HG03442 (cell line): Measurements from ENCODE around the gene ARCN1.

Experiments used
- ATAC-seq: cut with Tn5 transposase; IDR thresholded peaks from one replicate; pipeline ENCODE4 v1.9.1; 2021; ENCODE audit warnings: mild to moderate bottlenecking, moderate library complexity; ENCODE audit not compliant: unreplicated experiment

The ARCN1 gene

DNA sequence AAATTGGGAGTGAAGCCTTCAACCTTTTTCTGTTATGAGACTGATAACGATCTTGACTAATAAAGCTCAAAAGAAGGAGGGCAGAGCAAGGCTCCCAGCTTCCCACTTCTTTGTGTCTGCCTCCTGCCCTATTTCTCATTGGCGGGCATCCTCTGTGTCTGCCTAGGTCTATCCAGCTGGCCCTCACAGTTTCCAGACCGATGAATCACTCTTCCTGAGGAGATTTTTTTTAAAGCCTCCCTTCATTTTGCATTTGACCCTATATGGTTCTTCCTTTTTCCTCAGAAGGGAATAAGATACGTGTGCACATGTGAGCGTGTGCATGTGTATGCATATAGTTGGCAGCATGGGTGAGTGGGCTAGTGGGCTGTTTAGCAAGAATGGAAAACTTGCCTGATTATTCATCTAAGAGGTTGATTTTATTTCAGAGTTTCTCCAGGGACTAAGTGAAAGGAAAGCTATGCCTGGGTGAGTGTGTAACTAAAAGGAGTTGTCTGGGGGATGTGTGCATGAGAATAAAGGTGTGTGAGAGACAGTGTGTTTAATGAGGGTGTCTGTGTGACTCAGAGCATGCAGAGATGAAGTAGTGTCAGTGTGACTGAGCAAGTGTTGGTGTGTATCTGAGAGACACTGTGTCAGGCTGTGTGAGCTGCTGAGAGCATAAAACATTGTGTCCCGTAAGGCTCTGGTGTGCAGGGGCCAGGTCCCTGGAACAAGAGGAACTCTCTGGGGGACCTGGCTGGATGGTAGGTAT, 47.4 kb downstream of the ARCN1 start:
- no peak for ATAC-seq

DNA sequence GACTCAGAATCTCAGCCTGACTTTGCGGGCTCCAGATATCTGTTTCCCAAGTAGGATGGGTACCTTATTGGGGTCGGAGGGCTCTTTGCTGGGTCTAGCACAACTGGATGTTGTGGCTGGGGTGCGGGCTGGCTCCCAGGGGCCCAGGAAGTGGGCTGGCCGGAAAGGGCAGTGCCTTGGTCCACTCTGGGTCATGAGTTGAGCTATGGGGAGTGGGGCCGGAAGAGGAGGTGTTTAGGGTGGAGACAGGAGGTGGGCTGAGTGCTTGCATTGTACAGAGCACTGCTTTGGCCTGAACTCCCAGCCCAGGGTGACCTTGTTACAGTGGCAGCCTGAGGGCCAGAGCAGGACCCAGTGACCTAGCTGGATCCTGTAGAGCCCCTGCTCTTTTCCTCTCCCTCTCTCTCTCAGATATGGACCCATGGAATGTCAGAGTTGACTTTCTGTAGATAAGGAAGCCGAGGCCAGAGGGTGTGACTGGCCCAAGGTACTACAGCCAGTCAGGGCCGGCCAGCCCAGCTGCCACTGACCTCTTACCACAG, 48.4 kb downstream of the ARCN1 start:
- ATAC-seq, result no peak

DNA sequence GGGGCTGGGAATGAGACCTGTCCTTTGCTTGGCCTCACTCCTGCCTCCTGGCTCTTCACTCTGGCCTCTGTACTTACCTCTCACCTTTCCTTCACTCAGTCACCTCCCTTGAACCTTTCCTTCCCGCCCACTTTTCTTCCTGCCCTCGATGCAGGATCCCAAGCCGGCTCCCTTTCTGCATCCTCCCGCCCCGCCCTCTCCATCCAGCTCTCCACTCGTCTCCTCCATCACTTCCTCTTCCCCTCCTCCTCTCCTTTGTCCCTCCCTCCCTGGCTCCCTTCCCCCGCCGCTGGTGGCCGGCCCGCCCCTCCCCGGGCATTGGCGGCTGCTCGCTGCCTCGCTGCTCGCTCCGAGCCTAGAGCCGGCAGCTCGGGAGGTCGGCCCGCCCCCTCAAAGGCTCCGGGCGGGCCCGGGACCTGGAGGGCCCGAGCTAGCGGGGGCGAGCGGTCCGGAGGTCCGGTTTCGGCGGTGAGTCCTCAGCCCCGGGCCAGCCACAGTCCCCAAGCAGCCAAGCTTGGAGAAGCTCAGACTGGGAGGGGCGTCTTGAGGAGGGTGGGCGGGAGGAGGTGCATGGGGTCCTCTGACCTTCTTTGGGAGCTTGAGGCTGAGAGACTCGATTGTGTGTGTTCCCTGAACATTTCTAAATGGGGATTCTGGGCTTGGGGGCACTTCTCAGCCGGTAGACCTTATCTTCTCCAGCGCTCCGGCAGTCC, 49.0 kb downstream of the ARCN1 start:
- ATAC-seq, result no peak

DNA sequence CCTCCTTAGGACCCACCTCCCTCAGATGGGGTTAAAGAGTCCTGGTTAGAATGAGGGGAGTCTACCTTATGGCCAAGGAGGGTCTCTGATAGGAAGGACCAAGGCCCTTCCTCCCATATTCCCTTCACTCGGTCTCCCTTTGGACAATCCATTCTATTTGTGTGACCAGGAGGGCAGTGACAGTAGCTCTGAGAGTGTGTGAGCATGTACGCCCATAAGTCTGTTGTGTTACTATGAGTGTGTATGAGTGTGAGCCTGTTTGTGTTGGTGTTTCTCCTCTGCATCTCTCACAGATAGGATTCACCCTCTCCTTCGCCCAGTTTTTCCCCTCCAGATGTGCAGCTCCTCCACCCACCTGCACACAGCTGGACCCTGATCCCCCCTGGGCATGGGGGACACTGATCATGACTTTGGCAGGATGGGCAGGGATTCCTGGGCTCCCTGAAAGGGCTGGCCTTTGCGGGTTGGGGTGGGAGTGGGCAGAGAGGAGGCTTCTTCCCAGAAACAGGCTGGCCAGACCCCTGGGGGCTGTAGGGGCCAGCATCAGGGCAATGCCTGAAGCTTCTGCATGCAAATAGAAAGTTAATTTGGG, 49.7 kb downstream of the ARCN1 start:
- no peak for ATAC-seq

DNA sequence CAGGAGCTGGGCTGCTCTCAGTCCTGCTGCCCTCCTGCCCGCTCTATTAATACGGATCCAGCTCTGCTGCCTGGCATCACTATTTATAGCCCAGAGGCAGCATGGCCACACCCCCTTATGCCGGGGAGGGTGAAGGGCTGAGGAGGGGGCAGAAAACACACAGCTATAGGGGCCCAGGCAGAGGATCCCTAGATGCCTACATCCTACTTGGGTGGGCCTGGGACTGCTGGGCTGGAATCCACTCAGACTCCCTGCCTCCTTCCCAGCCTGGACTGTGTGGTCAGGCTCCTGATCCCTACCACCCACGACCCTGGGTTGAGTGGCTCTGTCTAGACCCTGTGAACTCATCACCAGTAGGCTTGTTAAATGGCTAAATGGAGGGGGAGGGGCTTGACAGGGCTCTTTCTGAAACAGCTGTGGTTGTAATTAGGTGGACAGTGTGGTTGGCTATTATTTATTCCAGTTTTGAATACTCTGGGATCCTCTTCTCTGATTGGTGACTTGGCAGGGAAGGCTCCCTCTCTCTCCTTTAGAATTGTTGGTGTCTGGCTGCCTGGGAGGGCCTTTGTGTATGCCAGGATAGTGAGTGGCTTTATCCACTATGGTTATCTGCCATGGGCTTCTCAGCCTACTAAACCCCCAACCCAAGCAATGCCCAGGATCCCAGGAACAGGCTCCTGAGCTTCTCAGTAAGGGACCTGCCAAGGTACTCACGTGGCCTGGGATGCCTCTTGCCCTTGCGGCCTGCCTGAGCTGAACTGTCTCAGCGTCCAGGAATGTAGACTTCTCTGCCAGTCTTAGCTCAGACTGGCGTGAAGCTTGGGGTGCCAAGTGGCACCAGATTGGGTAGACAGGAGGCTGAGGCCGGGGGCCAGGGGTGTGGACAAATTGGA, 50.4 kb downstream of the ARCN1 start:
- ATAC-seq, result no peak

DNA sequence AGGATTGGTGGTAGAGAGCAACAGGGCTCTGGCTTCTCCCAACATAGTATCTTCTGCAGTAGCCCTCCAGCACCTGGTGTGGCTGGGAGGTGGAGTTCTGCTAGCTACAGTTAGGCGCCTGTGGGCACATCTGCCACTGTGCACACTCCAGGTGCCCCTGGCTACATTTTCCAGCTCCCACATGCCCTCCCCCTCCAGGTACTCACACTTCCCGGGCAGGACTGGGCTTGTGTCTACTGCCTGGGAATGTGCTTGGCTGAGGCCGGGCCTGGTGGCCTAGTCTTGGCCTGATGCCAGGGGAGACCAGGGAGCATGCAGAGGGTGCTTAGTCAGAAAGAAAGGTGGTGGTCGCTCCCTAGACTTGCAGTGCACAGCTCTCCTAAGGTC, 51.1 kb downstream of the ARCN1 start:
- no peak for ATAC-seq

DNA sequence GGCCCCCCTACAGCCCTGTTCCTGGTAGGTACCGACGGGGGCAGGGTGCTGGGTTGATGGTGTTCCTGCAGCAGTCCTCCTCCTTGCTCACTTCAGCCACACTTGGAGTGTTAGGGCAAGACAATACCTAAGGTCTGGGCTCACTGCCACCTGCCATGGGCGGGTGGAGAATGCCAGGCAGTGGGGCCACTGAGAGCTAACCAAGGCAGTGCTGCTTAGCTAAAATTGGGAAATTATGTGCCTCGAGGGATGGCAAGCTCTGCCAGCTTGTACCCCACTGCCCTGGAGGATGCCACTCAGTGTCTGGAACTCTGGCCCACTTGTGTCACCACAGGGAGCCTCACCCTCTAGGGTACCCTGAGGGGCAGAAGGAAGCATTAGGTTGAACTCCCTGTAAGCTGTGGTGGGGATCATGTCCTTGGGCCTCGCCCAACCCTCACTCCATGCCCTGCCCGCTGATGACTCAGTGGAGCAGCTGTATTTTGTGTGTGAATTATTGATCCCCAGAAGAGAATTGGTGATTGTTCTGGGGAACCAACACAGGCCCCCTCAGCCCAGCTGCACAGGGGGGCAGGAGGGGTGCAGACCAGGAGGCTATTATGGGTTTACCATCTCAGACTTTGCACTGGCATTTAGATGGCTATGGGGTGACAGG, 53.0 kb downstream of the ARCN1 start:
- no peak for ATAC-seq

DNA sequence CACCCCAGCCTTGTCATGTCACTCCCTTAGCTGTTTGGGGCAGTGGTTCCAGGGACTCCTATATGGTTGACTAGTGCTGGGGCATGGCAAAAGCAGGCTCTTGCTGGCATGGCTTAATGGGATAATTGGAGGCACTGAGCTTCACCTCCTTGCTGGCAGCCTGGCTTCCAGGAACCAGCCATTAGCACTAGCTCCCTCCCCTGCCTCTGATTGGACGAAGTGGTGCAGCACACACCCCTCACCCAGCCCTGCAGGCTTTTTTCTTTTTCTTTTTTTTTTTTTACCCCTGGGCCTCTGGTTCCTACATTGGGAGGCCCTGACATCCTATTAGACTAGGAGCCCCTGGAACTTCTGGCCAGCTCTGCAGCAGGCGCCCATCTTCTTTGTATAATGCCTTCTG, 53.8 kb downstream of the ARCN1 start:
- no peak for ATAC-seq

DNA sequence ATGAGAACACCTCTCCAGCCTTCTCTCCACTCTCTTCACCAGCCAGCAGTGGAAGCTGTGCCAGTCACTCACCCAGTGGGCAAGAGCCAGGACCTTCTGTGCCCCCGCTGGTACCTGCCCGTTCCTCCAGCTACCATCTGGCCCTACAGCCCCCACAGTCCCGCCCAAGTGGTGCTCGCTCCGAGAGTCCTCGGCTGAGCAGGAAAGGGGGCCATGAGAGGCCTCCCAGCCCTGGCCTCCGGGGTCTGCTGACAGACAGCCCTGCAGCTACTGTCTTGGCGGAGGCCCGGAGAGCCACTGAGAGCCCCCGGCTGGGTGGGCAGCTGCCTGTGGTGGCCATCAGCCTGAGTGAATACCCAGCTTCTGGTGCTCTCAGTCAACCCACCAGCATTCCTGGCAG, 55.4 kb downstream of the ARCN1 start:
- ATAC-seq, result no peak

DNA sequence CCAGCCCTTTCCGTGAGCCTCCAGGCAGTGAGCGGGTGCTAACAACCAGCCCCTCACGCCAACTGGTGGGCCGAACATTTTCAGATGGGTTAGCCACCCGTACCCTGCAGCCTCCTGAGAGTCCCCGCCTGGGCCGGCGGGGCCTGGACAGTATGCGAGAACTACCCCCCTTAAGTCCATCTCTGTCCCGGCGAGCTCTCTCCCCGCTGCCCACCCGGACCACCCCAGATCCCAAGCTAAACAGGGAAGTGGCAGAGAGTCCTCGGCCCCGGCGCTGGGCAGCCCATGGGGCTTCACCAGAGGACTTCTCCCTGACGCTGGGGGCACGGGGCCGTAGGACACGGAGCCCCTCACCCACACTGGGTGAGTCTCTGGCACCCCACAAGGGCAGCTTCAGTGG, 55.8 kb downstream of the ARCN1 start:
- ATAC-seq, result no peak

DNA sequence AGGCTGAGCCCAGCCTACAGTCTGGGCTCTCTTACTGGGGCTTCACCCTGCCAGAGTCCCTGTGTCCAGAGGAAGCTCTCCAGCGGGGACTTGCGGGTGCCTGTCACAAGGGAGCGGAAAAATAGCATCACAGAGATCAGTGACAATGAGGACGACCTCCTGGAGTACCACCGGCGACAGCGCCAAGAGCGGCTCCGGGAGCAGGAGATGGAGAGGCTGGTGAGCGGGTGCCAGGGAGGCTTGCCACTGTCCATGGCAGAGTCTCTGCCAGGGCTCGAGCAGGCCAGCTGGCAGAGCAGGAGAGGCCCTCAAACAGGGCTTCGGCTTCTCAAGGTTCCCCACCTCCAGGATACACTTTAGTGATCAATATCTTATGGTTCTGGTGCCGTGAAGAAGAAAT, 56.2 kb downstream of the ARCN1 start:
- ATAC-seq, result no peak

DNA sequence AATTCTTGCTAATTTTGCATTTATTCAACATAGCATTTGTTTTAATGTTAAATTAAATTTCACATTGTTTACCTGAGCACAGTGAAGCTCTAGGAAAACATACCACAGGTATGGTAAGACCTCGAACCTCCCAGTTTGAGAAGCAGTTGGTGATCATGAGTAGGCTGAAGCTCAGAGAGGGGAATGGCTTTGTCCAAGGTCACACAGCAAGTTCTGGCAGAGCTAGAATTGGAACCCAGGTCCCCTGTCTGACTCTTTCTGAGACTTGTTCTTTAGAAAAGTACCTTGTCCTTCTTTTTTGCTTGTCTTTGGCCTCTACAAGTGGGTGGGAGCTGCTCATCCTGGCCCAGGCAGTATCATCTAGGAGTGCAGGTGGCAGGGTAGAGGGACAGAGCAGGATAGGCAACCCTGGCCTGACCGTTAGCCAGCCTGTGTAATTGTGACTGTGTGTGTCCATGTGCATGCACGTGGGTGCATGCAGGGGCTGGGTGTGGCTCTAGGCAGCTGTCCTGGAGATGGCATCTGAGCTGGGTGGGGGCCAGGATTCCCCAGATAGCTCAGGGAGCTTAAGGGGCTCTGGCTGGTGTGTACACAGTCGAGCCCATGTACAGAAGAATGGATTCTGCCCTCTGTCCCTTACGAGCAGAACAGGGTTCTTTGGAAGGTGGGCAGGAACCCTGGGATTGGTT, 56.8 kb downstream of the ARCN1 start:
- ATAC-seq, result no peak

DNA sequence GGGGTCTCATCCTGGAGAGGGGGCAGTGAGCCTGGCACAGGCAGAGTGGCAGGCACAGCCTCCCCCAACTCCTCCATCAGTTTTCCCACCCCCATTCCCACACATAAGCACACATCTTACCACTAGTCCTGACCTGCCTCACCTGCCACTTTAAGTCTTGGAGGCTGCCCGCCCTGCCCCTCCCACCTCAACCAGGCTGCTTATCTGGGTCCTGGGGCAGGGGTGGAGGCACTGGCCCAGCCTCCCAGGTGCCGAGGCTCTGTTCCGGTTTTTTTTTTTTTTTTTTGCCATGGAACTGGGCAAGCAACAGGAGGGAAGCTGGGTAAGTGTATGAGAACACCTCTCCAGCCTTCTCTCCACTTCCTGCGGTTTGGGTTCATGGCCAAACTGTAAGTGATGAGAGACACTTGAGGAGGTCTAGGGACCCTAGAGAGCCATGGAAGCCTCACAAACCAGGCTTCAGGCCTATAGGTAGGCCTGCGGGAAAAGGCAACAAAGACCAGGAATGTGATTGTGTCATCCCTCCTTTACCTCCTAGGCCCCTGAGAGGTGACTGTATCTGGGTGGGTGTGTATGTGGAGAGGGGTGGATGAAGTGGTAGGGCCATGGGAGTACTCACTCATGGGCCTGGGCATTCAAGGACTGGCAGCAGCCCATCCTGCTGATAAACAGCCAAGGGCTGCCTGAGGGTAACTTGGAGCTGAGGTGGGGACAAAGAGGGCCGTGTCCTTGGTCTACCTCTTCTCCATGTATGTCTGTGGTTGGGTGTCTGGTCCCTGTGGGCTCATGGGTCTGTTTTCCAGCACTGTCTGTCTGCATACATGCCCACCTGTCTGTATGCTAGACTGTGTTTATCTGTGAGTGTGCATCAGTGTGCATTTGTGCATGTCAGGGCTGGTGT, 57.8 kb downstream of the ARCN1 start:
- no peak for ATAC-seq

DNA sequence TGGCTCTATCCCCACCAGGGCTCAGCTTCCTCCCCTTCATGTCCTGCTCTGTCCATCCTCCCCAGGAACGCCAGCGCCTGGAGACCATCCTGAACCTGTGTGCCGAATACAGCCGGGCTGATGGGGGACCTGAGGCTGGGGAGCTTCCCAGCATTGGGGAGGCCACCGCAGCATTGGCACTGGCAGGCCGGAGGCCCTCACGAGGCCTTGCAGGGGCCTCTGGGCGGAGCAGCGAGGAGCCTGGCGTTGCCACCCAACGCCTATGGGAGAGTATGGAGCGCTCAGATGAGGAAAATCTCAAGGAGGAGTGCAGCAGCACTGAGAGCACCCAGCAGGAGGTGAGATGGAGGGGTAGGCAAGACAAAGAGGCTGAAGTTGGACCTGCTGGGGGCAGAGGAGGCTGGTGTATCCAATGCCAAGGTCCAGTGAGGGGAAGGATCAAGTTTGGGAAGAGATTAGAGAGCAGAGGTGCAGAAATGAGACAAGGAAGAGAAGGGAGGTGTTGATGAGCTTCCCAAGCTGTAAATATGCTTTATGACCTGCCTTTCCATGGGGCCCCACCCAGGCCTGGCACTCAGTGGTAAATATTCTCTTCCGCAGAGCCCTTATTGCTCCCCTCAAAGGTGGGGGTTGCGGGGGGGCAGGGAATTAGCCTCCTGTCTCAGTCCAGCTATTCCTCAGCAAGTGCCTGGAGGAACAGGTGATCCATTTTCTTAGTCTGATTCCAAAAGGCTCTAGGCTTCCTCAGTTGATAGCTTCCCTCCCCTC, 59.1 kb downstream of the ARCN1 start:
- ATAC-seq, result no peak

DNA sequence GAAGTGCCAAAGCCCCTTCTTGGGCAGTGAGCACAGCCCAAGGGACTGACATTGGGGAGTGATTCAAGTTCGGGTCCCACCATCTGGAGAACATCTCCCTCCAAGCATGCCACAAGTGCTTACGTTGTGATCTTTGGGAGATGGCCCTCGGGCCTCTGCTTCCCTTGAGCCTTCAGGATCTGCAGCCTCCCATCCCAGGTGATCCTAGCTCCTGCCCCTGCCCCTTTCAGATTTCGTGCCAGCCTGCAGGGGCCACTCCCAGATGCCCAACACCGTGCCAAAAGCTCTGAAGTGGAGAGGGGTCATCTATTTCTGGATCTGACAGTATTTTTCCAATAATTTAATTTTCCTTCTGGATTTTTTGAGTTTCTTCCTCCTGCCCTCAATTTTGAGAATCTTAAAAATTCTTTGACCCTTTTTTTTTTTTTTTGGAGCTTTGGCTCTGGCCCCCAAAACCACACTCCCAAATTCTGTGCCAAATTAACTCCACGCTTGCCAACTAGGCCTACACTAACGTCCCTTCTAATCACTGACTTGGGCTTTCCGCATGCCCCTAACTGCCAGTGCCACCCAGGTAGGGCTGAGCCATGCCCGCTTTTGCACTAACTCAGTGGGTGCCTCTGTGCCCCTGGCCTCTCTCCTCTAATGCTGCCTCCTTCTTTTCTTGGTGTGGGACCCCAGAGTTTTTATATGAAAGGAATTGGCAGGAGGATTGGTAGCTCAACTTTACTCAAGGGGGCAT, 60.5 kb downstream of the ARCN1 start:
- no peak for ATAC-seq

DNA sequence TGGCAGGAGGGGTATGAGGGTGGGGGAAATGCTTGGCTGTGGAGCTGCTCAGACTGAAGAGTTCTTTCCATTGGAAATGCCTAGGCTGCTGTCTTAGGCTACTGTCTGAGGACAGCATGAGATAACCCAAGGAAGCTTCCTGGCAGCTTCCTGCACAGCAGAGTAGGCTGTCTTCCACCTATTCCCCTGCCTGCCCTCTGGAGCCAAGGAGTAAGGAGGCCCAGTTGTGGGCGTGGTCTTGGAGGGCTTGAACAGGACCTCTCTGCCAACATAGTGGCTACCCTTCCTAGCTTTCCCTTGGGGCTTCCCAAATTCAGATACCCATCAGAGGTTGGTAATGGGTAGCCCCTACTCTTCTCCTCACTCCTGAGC, 61.1 kb downstream of the ARCN1 start:
- ATAC-seq, result no peak

DNA sequence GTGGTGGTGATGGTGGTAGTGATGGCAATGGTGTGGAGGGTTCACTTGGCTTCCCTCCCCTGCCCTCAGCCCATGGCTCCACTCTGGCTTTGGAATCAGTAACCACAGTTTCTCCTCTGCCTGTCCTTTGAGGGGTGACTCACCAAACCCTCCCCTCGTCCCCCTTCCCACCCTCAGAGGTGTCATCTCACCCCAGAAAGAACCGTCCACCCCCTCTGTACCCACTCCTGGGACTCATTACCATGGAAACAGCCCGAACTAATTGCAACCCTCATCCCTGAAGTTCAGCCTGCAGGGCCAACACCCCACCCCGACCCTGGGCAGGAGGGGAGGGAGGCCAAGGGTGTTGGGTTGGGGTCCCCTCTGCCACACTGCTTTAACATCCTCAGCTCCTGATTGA, 61.8 kb downstream of the ARCN1 start:
- ATAC-seq, result no peak
